LHCN-M2 (cell line): ENCODE results near the gene NDE1. TPM values are rescaled to one million over a fixed set of nuclear protein-coding genes. Genes with fewer than 3 reads are reported as not detected.

Experiments
- DNase-seq: peaks from one replicate; pipeline ENCODE4 v3.0.0-alpha.2; 2012; ENCODE audit warnings: low read depth
- total RNA-seq: library from RNA; depleted of rRNA; stranded (reverse); fragments of >200 nt; gene quantifications from 2 replicates; pipeline ENCODE4 v1.2.3, GENCODE V29; 2014; rRNA removed

The NDE1 gene
- total RNA-seq, 1 experiment from 2014 or later = 51.2 TPM

DNA sequence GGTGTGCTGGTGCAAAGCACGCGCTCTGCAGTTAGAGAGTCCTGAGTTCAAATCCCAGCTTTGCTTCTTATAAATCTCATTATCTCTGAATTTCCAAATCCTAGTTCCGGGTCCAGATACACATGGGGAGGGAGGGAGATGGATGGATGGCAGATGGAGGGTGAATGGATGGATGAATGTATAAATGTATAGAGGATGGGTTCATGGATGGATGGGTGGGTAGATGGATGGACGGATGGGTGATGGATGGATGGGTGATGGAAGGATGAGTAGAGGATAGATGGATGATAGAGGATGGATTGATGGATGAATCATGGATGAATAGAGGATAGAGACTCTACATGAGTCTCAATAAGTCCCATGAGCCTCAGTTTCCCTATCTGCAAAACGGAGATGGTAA, 116.9 kb downstream of the NDE1 start:
- no peak for DNase-seq

DNA sequence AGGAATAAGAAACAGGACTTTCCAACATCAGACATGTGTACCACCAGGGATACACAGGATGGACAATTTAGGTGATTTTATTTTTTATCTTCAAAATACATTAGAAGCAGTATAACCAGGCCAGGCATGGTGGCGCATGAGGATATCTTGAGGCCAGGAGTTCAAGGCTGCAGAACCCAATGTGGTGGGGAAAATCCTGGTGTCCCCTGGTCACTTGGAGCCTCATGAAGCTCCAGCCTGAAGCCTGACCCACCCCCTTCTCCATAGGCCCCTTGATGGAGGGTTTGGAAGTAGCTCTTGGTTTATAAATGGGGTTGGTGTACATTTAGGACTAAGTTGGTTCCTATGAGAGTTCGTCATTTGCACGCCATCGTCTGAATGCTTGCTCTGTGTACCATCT, 118.2 kb downstream of the NDE1 start:
- DNase-seq = no peak

DNA sequence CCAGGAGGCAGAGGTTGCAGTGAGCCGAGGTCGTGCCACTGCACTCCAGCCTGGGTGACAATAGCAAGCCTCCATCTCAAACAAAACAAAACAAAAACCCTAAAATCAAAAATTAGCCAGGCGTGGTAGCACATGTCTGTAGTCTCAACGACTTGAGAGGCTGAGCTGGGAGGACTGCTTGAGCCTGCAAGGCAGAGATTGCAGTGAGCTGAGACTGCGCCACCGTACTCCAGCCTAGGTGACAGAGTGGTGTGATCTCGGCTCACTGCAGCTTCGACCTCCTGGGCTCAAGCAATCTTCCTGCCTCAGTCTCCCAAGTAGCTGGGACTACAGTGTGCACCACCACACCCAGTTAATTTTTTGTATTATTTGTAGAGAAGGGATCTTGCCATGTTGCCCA, 119.2 kb downstream of the NDE1 start:
- no peak for DNase-seq

DNA sequence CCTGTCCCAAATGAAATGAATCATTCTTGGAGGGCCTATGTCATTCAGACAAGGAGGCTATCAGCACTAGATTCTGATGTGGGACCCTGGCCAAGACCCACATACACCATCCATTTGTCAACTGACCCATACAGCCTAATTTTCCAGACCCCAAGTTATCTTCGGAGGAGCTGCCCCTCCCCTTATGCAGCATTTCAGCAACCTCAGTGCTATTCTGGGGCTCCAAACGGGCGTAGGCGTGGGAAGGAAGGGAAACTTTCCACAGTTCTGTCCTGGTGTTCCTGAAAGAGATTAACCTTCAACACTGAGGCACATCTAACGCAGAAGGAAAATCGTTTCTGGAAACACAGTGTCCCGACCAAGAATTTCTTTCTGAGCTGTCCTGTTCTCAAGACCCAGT, 120.1 kb downstream of the NDE1 start:
- DNase-seq = no peak

DNA sequence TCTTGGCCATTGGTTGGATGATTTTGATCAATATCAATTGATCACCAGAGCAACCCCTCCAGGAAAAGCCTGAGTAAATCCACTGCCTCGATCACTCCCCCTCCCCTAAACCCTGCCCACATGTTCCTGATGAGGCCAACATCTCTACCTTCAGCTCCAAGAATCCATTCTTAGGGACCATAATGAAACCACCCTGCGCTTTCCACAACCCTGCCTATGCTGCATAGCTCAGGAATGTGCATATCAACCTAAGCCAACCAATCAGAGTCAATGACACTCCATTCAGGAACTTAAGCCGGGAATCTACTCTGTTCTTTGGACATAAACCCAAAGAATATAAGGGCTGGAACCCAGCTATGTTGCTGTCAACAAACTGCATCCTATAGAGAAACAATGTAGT, 120.5 kb downstream of the NDE1 start:
- DNase-seq = no peak

DNA sequence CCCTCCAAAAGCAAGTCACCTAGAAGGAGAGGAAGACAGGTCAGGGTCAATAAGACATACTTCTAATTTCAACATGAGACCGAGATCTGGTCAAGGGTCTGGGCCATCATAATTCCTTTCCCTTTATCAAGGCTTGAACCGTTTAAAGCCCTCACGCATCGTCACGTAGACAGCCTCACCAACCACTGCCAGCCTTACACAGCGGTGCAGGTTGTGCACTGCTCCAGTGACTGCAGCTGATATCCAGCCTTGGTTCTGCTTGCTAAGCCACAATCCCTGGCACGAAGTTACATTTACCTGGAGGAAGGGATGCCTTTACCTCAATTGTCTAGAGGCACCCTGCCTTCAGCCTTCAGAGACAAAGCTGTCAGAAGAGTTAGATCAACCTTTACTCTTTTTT, 121.6 kb downstream of the NDE1 start:
- no peak for DNase-seq

DNA sequence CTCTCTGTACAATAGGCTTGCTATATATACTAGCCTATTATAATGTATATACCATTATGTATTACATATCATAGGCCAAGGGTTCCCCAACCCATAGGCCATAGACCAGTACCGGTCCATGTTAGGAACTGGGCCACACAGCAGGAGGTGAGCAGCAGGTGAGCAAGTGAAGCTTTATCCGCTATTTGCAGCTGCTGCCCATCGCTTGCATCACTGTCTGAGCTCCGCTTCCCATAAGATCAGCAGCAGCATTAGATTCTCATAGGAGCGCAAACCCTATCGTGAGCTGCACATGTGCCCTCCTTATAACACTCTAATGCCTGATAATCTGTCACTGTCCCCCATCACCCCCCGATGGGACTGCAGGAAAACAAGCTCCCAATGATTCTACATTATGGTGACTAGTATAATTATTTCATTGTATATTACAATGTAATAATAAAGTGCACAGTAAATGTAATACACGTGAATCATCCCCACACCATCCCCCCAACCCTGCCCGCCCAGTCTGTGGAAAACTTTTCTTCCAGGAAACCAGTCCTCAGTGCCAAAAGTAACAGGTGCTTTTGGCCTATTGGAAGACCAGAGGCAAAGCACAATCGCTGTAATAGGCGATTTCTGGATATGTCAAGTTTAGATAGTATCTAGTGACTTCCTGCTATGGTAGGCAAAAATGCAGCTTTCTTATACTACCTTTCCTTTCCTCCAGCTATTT, 122.7 kb downstream of the NDE1 start:
- no peak for DNase-seq

DNA sequence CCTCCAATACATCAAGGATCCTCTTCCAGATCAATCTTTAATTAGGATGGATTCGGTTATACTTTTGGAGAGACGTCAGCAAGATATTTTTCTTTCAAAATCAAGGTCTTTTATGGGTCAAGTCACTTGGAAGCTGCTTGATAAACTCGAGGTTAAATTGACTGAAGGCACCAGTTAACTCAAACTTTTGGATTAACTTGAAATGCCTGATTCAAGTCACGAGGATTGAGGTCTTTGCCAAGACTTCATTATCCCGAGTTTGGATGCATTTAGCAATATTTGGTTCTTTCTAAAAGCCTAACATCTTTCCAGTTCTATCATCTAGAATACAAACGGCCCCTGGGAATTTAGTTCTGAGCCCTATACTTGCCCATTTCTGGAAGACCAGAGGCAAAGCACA, 123.9 kb downstream of the NDE1 start:
- DNase-seq = no peak

DNA sequence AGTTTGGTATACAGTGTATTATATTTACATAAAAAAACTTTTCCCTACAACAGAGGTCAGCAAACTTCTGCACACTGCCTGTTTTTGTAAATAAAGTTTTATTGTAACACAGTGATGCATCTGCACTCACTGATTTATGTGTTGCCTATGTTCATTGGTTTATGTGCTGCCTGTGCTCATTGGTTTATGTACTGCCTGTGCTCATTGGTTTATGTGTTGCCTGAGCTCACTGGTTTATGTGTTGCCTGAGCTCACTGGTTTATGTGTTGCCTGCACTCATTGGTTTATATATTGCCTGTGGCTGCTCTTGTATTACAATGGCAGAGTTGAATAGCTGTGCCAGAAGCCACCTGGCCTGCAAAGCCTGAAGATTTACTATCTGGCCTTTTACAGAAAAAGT, 125.2 kb downstream of the NDE1 start:
- peak; percentile 36 for DNase-seq

DNA sequence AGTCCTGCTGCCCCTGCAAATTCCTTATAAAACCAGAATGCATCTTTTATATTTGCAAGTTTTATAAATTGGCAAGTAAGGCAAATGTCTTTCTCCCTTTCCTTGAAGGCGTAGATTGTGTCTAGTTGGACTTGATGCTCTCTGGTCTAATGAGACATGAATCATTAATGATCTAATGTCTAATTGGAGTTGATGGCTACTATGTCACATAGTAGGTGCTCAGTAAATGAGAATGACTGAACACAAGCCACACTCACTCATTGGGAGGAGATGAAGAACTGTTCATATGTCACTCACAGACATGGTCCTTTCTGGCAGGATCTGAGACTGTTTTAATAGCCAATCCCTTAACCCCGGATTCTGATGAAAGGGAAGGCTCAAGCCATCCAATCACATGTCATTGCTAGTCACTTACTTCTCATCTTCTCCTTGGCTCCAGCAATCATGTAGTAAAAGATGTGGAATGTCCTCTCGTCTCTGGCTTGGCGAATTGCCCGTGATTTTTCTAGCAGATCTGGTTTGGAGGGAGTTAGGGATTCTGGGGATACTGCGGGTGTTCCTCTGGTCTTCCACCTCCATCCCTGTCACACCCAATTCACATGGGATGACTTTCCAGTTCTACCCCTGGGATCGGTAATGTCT, 125.7 kb downstream of the NDE1 start:
- no peak for DNase-seq

Other genes starting within 250 kb of the NDE1 start
- gene BMERB1, start 215.7 kb upstream of the NDE1 start, total RNA-seq = 36.1 and 45.1 TPM in 2 replicates
- 11.9 and 15.3 TPM in 2 replicates for gene MARF1, start 7.1 kb upstream of the NDE1 start, total RNA-seq
- under 0.01 TPM in 1 of 2 replicates, not detected in the other for gene MYH11, start 206.8 kb downstream of the NDE1 start, total RNA-seq
- 69.6 and 94.3 TPM in 2 replicates for gene CEP20, start 238.4 kb downstream of the NDE1 start, total RNA-seq